ENCODE data around the gene MUC5AC. TPM values are rescaled to one million over a fixed set of nuclear protein-coding genes. Genes with fewer than 3 reads are reported as not detected.

The MUC5AC gene
- total RNA-seq, 1 experiment from 2014 or later: under 0.01 TPM

- DNase-seq (ENCODE audit: low read depth, low spot score) (no peak), ATAC-seq (no peak)
- Histone ChIP-seq H3K4me1 (ENCODE audit: control insufficient read depth in 1 of 2, insufficient read depth in 2 of 2, low read length in 2 of 2) (peaks cover 13 to 17% of the 10 kb centered on the region in 2 experiments), H3K79me2 (ENCODE audit: insufficient read depth, low read length) (no peaks in the 10 kb centered on the region), H2AFZ (ENCODE audit: low read depth, low read length, poor library complexity, severe bottlenecking) (no peak overlapping the region), H3K9me2 (ENCODE audit: insufficient read depth) (no peaks in the 10 kb centered on the region), H3K27me3 (ENCODE audit: insufficient read depth, low read length) (no peaks in the 10 kb centered on the region), H3K9me3 (ENCODE audit: control insufficient read depth in 1 of 2, insufficient read depth in 1 of 2, low read depth in 1 of 2, low read length in 2 of 2) (no peaks in the 10 kb centered on the region), H3K36me3 (ENCODE audit: control insufficient read depth in 1 of 2, insufficient read depth in 2 of 2, low read length in 2 of 2) (no peaks in the 10 kb centered on the region), H3K27ac (ENCODE audit: low read depth, low read length) (no peak overlapping the region), H4K20me1 (ENCODE audit: insufficient read depth) (no peaks in the 10 kb centered on the region), H3K4me3 (replicated peaks in 1 of 2; ENCODE audit: low read depth in 1 of 2, low read length in 2 of 2) (no peak overlapping the region), H3K9ac (ENCODE audit: low read length) (no peak overlapping the region), H3K4me2 (ENCODE audit: low read length) (peak overlapping the region; percentile 59; the same call in 1 of the 2 replicates)
- ChIA-PET POLR2A (interaction anchor here (0.7 to 1.3 kb wide), 2 partner anchors 38 to 58 kb away, joined by 3 read pairs; no protein-coding TSS in a partner anchor), RAD21 (ENCODE audit: low non-redundant PET in 1 of 2, low total read pairs in 2 of 2, uncharacterized antibody in 2 of 2, unreplicated experiment in 2 of 2) (no interaction called here), CTCF (interaction anchor here (0.6 kb wide), 1 partner anchor 29 kb away, joined by 3 read pairs; no protein-coding TSS in a partner anchor)
- intact Hi-C loops (cut with micrococcal nuclease): loop anchor here (5.0 kb wide), 1 partner anchor 52 kb away; no protein-coding TSS in a partner anchor
- BruUV-seq (replicated peaks): no TSS peak
- TF ChIP-seq ATF3 (IDR thresholded peaks at IDR 0.05) (no peak), POLR2A (IDR thresholded peaks at IDR 0.05; ENCODE audit: borderline replicate concordance, extremely low read depth, insufficient read depth, insufficient read length) (no peak), JUND (IDR thresholded peaks at IDR 0.05) (no peak), EGR1 (IDR thresholded peaks at IDR 0.05; ENCODE audit: low read depth) (no peak), SIN3A (IDR thresholded peaks at IDR 0.05; ENCODE audit: low read depth) (no peak), RAD21 (IDR thresholded peaks at IDR 0.05; ENCODE audit: low read depth) (no peak), SRF (IDR thresholded peaks at IDR 0.05; ENCODE audit: low read depth) (no peak), CEBPB (IDR thresholded peaks at IDR 0.05; ENCODE audit: low read depth) (no peak), REST (IDR thresholded peaks at IDR 0.05; ENCODE audit: low read depth) (no peak), EZH2 (IDR thresholded peaks at IDR 0.05) (no peak), FOSL1 (IDR thresholded peaks at IDR 0.05; ENCODE audit: low read depth) (no peak)
These were observed 46.8 kb downstream of the MUC5AC start for GRCh38 chr11:1204381-1205101.
